PC-9 (cell line): ENCODE measurements around the gene COL25A1. TPM values are rescaled to one million over a fixed set of nuclear protein-coding genes. Genes with fewer than 3 reads are reported as not detected.

Experiments used
- BruUV-seq: library from RNA; stranded (reverse); fragments of 400-500 nt; replicated peaks from 2 replicates; lab custom pipeline; 2021; lab: Mats Ljungman, UMichigan
- CTCF ChIA-PET: fragments of 300-600 bp; sonication (Branson Sonifier 250); formaldehyde crosslinking; loops from one replicate; lab custom pipeline; 2022; ENCODE audit warnings: antibody characterized with exemption; lab: Charles Lee
- POLR2A ChIA-PET: fragments of 300-600 bp; sonication (Branson Sonifier 250); formaldehyde crosslinking; loops from one replicate; lab custom pipeline; 2022; ENCODE audit warnings: antibody characterized with exemption; ENCODE audit not compliant: unreplicated experiment; lab: Charles Lee
- DNase-seq, 2 experiments: peaks; one replicate each; pipeline versions ENCODE4 v3.0.0 to v3.0.0-alpha.2; 2015 to 2022; ENCODE audit warnings: mixed read lengths in 1 of 2
- H2AFZ ChIP-seq: fragments of 200-600 bp; sonication (generic); 2 replicates; pipeline ENCODE4 v1.8.1; 2017; ENCODE audit warnings: antibody characterized with exemption
- H3F3A ChIP-seq: fragments of 200-600 bp; sonication (generic); 2 replicates; pipeline ENCODE4 v1.8.1; 2017; ENCODE audit warnings: antibody characterized with exemption, mild to moderate bottlenecking, low read depth; ENCODE audit not compliant: insufficient read depth
- H3K27ac ChIP-seq: fragments of 200-600 bp; sonication (generic); 2 replicates; pipeline ENCODE4 v1.6.1; 2016; ENCODE audit warnings: mixed run types
- H3K27me3 ChIP-seq: fragments of 200-600 bp; sonication (generic); 2 replicates; pipeline ENCODE4 v1.6.1; 2016; ENCODE audit warnings: low read depth, mixed run types; ENCODE audit not compliant: insufficient read depth
- H3K36me3 ChIP-seq: fragments of 200-600 bp; sonication (generic); 2 replicates; pipeline ENCODE4 v1.6.1; 2016; ENCODE audit warnings: low read depth, mixed run types
- H3K4me1 ChIP-seq: fragments of 200-600 bp; sonication (generic); replicated peaks from 2 replicates; pipeline ENCODE4 v1.6.1; 2016; ENCODE audit warnings: mixed run types; ENCODE audit not compliant: insufficient read depth
- H3K4me2 ChIP-seq: fragments of 200-600 bp; sonication (generic); 2 replicates; pipeline ENCODE4 v1.6.1; 2017; ENCODE audit warnings: mixed run types
- H3K4me3 ChIP-seq: fragments of 200-600 bp; sonication (generic); 2 replicates; pipeline ENCODE4 v1.6.1; 2016; ENCODE audit warnings: mixed run types
- H3K79me2 ChIP-seq: fragments of 200-600 bp; sonication (generic); 2 replicates; pipeline ENCODE4 v1.6.1; 2017; ENCODE audit warnings: low read depth, mixed run types
- H3K9me2 ChIP-seq: fragments of 200-600 bp; sonication (generic); 2 replicates; pipeline ENCODE4 v1.8.1; 2017; ENCODE audit warnings: mild to moderate bottlenecking; ENCODE audit not compliant: insufficient read depth
- H3K9me3 ChIP-seq: fragments of 200-600 bp; sonication (generic); 2 replicates; pipeline ENCODE4 v1.8.1; 2016; ENCODE audit warnings: low read depth; ENCODE audit not compliant: insufficient read depth
- H4K20me1 ChIP-seq: fragments of 200-600 bp; sonication (generic); 2 replicates; pipeline ENCODE4 v1.8.1; 2017; ENCODE audit not compliant: insufficient read depth
- EZH2 ChIP-seq: fragments of 200-600 bp; sonication (generic); IDR thresholded peaks from 2 replicates; pipeline ENCODE4 v1.8.0; 2017; ENCODE audit warnings: antibody characterized with exemption, low read depth
- intact Hi-C: fragments of 100-400 bp; cut with micrococcal nuclease; formaldehyde crosslinking; loops from one replicate; pipeline ENCODE4 v1.10.0; 2022; ENCODE audit not compliant: unreplicated experiment
- total RNA-seq: library from RNA; stranded (reverse); gene quantifications from 2 replicates; pipeline ENCODE4 v1.2.3, GENCODE V29; 2021
- TF ChIP-seq, protein P1 (sequence below): fragments of 200-600 bp; sonication (generic); conservative IDR thresholded peaks from 2 replicates; pipeline ENCODE4 v1.6.1; 2017; ENCODE audit warnings: mixed run types, antibody characterized with exemption, mild to moderate bottlenecking, moderate library complexity

The COL25A1 gene
- total RNA-seq, 1 experiment from 2014 or later = not detected

DNA sequence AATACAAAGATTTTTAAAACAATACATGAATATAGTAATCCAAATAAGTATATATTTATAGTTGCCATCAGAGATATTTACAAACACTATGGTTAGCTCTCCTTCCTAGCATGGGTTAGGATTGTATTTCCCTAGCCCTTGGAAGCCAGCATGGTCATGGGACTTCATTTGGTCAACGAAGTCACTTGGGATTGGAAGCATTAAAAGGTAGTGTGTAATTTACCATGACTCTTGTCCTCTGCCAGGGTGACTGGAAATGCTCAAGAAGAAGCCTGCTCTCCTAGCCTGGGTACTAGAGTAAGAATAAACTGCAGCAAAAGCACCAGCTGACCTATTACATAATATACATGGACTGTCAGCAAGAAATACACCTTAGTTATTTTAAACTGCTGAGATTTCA, 102.9 kb downstream of the COL25A1 start:
- DNase-seq = no peak
- H3K4me3 ChIP-seq = no peak overlapping the region
- ChIA-PET CTCF (no interaction called here), POLR2A (no interaction called here)
- no peaks in the 10 kb centered on the region for H3K9me2 ChIP-seq
- H3K4me1 ChIP-seq = no peaks in the 10 kb centered on the region
- H3K27ac ChIP-seq = no peak overlapping the region
- H4K20me1 ChIP-seq = no peaks in the 10 kb centered on the region
- no peaks in the 10 kb centered on the region for H3K27me3 ChIP-seq
- intact Hi-C loops = no loop called here
- H2AFZ ChIP-seq = no peak overlapping the region
- H3K79me2 ChIP-seq = no peaks in the 10 kb centered on the region
- no peak for TF ChIP-seq EZH2
- TF ChIP-seq, protein P1, sequence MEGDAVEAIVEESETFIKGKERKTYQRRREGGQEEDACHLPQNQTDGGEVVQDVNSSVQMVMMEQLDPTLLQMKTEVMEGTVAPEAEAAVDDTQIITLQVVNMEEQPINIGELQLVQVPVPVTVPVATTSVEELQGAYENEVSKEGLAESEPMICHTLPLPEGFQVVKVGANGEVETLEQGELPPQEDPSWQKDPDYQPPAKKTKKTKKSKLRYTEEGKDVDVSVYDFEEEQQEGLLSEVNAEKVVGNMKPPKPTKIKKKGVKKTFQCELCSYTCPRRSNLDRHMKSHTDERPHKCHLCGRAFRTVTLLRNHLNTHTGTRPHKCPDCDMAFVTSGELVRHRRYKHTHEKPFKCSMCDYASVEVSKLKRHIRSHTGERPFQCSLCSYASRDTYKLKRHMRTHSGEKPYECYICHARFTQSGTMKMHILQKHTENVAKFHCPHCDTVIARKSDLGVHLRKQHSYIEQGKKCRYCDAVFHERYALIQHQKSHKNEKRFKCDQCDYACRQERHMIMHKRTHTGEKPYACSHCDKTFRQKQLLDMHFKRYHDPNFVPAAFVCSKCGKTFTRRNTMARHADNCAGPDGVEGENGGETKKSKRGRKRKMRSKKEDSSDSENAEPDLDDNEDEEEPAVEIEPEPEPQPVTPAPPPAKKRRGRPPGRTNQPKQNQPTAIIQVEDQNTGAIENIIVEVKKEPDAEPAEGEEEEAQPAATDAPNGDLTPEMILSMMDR = no peak
- H3F3A ChIP-seq = no peaks in the 10 kb centered on the region
- no peak overlapping the region for H3K4me2 ChIP-seq
- no peaks in the 10 kb centered on the region for H3K36me3 ChIP-seq
- no TSS peak for BruUV-seq
- no peaks in the 10 kb centered on the region for H3K9me3 ChIP-seq

DNA sequence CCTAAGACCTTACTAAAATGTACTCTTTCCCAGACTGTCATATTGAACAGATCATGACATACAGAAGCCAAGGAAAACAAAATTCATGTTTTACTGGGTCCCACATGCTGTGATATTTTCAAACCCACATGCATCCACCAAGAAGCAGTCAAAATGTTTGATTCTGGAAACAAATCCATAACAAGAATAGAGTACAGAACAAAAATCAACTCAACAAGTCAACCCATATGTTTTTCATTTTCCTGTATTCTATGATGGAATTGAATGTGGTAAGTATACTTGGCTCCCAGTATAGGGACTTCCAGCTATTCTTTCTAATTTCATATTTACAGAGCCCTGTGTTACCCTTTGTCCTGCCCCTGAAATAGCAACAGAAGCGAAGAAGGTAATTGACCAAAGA, 106.8 kb downstream of the COL25A1 start:
- Histone ChIP-seq H3F3A (no peaks in the 10 kb centered on the region), H3K4me2 (no peak overlapping the region), H3K36me3 (no peaks in the 10 kb centered on the region), H3K27me3 (no peaks in the 10 kb centered on the region), H3K79me2 (no peaks in the 10 kb centered on the region), H3K4me1 (no peaks in the 10 kb centered on the region), H2AFZ (no peak overlapping the region), H4K20me1 (no peaks in the 10 kb centered on the region), H3K9me3 (no peaks in the 10 kb centered on the region), H3K27ac (no peak overlapping the region), H3K9me2 (no peaks in the 10 kb centered on the region), H3K4me3 (no peak overlapping the region)
- CTCF ChIA-PET = no interaction called here
- TF ChIP-seq EZH2 = no peak
- TF ChIP-seq, protein P1 = no peak
- intact Hi-C loops = no loop called here
- POLR2A ChIA-PET = no interaction called here
- no peak for DNase-seq
- BruUV-seq = no TSS peak

DNA sequence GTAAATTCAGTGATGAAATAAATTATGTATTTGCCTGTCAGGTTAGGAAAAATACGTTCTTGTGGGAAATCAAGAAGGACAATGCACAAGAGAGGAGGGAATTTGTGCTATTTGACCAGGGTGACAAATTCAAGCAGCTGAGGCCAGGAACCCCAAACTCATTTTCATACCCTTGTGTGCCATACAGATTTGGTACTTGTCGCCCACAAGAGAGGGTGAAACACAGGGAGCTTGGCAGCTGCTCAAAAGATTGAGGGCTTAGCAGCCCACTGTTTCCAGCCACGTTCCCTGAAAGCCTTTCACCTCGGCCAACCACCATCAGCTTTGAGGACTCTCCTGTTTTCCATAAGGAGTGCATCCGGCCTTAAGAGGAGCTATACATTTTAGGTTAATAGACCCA, 111.2 kb downstream of the COL25A1 start:
- TF ChIP-seq, protein P1 = no peak
- TF ChIP-seq EZH2 = no peak
- H3F3A ChIP-seq = no peaks in the 10 kb centered on the region
- H3K4me2 ChIP-seq = no peak overlapping the region
- H3K27ac ChIP-seq = no peak overlapping the region
- DNase-seq = no peak
- ChIA-PET CTCF (no interaction called here), POLR2A (no interaction called here)
- no peaks in the 10 kb centered on the region for H3K4me1 ChIP-seq
- H3K27me3 ChIP-seq = no peaks in the 10 kb centered on the region
- intact Hi-C loops = no loop called here
- H3K36me3 ChIP-seq = no peaks in the 10 kb centered on the region
- no peaks in the 10 kb centered on the region for H3K9me2 ChIP-seq
- BruUV-seq = no TSS peak
- H3K4me3 ChIP-seq = no peak overlapping the region
- no peak overlapping the region for H2AFZ ChIP-seq
- no peaks in the 10 kb centered on the region for H4K20me1 ChIP-seq
- no peaks in the 10 kb centered on the region for H3K79me2 ChIP-seq
- no peaks in the 10 kb centered on the region for H3K9me3 ChIP-seq
